ENCODE measurements around the gene C1QTNF2.

The C1QTNF2 gene

DNA sequence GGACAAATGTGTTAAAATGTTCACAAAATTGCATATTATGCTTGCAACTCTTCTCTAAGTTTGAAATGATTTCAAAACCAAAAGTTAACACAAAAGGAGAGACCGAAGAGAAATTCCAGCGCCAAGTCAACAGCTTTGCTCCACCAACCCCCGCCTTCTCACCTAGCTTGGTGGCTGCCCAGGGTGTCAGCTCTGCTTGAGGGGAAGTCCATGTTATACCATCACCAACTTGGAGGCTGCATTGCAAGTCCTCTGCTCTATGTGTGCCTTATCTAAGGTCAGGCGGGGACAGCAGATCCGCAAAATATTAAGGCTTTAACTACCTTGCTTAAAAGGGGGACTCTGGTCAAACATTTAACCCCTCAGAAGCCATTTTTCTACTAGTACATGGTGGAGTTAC is 72.7 kb downstream of the C1QTNF2 start:
- DNase-seq: no peak
